ENCODE data around the gene RAB3A. TPM values are rescaled to one million over a fixed set of nuclear protein-coding genes. Genes with fewer than 3 reads are reported as not detected.

The RAB3A gene
- total RNA-seq, 1 experiment from 2014 or later: 10.6 TPM

DNA sequence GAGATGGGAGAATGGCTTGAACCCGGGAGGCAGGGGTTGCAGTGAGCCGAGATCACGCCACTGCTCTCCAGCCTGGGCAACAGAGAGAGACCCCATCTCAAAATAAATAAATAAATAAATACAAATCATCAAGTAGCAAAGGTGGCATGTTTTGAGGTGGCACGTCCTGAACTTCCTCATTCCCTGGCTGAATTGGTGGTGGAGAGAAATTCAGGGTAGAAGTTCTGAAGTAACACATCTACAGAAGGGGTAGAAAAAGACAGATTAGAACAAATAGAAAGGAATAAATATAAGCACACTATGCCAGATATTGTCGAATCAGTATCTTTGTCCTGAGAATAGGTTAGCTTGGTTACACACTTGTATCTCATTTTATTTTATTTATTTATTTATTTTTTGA is 23.9 kb downstream of the RAB3A start (continued):
- TF ChIP-seq EGR1 (IDR thresholded peaks at IDR 0.05; ENCODE audit: low read depth) (no peak), EZH2phosphoT487 (IDR thresholded peaks at IDR 0.05; ENCODE audit: borderline replicate concordance) (no peak), TCF7L2 (IDR thresholded peaks at IDR 0.05; ENCODE audit: borderline replicate concordance, extremely low read depth, insufficient read depth, insufficient read length) (no peak), ELF1 (IDR thresholded peaks at IDR 0.05; ENCODE audit: borderline replicate concordance, low read depth) (no peak)
- TF ChIP-seq, protein P1, sequence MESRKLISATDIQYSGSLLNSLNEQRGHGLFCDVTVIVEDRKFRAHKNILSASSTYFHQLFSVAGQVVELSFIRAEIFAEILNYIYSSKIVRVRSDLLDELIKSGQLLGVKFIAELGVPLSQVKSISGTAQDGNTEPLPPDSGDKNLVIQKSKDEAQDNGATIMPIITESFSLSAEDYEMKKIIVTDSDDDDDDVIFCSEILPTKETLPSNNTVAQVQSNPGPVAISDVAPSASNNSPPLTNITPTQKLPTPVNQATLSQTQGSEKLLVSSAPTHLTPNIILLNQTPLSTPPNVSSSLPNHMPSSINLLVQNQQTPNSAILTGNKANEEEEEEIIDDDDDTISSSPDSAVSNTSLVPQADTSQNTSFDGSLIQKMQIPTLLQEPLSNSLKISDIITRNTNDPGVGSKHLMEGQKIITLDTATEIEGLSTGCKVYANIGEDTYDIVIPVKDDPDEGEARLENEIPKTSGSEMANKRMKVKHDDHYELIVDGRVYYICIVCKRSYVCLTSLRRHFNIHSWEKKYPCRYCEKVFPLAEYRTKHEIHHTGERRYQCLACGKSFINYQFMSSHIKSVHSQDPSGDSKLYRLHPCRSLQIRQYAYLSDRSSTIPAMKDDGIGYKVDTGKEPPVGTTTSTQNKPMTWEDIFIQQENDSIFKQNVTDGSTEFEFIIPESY (IDR thresholded peaks at IDR 0.05; ENCODE audit: extremely low read depth, insufficient replicate concordance, low read length): no peak
- TF ChIP-seq, protein P2, sequence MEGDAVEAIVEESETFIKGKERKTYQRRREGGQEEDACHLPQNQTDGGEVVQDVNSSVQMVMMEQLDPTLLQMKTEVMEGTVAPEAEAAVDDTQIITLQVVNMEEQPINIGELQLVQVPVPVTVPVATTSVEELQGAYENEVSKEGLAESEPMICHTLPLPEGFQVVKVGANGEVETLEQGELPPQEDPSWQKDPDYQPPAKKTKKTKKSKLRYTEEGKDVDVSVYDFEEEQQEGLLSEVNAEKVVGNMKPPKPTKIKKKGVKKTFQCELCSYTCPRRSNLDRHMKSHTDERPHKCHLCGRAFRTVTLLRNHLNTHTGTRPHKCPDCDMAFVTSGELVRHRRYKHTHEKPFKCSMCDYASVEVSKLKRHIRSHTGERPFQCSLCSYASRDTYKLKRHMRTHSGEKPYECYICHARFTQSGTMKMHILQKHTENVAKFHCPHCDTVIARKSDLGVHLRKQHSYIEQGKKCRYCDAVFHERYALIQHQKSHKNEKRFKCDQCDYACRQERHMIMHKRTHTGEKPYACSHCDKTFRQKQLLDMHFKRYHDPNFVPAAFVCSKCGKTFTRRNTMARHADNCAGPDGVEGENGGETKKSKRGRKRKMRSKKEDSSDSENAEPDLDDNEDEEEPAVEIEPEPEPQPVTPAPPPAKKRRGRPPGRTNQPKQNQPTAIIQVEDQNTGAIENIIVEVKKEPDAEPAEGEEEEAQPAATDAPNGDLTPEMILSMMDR (IDR thresholded peaks at IDR 0.05 in 2 of 3, conservative IDR thresholded peaks at IDR 0.05 in 1 of 3; ENCODE audit: borderline replicate concordance in 1 of 3, insufficient read depth in 1 of 3, low read depth in 2 of 3, low read length in 2 of 3): no peak

DNA sequence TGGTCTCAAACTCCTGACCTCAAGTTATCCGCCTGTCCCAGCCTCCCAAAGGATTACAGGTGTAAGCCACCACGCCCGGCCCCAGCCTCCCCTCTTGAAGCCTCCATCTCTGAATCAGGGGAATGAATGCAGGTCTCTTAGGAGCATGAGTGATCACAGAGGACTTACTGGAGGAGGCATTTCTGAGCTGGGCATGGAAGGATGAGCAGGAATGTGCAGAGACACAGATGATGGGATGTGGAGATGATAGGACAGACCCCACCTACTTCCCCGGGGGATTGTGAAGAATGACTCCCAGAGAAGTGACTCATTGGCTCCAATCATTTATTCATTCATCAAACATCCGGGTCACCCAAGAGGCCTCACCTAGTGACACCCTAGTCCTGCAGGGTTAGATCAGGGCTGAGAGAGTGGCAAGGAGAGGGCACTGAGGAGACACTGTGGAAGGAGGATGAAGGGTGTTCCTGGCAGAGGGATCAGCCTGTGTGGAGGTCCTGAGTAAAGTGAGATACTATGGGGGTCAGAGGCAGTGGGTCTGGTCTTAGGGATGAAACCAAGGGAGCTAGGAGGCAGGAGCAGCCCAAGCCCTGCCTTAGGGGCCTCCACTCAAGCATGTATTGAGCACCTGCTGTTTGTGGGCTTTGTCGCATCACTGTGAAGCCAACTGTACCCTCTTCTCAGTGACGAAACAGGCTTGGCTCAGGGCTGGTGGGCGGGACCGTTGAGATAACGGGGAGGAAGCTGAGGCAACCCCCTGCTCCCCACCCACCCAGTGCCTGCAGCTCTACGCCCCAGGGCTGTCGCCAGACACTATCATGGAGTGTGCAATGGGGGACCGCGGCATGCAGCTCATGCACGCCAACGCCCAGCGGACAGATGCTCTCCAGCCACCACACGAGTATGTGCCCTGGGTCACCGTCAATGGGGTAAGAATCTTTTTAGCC is 27.2 kb downstream of the RAB3A start:
- Histone ChIP-seq H3K4me2 (ENCODE audit: low read length) (no peak overlapping the region), H3K4me1 (ENCODE audit: control insufficient read depth in 1 of 2, insufficient read depth in 2 of 2, low read length in 2 of 2) (peaks cover 11 to 20% of the 10 kb centered on the region in 2 experiments), H3K36me3 (ENCODE audit: control insufficient read depth in 1 of 2, insufficient read depth in 2 of 2, low read length in 2 of 2) (peaks cover 8 to 14% of the 10 kb centered on the region in 2 experiments; a peak in 2 of 4 replicates), H3K9me3 (ENCODE audit: control insufficient read depth in 1 of 2, insufficient read depth in 1 of 2, low read depth in 1 of 2, low read length in 2 of 2) (no peaks in the 10 kb centered on the region), H3K27me3 (ENCODE audit: insufficient read depth, low read length) (no peaks in the 10 kb centered on the region), H3K4me3 (replicated peaks in 1 of 2; ENCODE audit: low read depth in 1 of 2, low read length in 2 of 2) (no peak overlapping the region), H3K9ac (ENCODE audit: low read length) (no peak overlapping the region), H3K9me2 (ENCODE audit: insufficient read depth) (no peaks in the 10 kb centered on the region), H3K79me2 (ENCODE audit: insufficient read depth, low read length) (peaks cover 10% of the 10 kb centered on the region; the same call in 1 of the 2 replicates), H3K27ac (ENCODE audit: low read depth, low read length) (no peak overlapping the region), H4K20me1 (ENCODE audit: insufficient read depth) (no peaks in the 10 kb centered on the region), H2AFZ (ENCODE audit: low read depth, low read length, poor library complexity, severe bottlenecking) (no peak overlapping the region)
- POLR2A ChIA-PET: no interaction called here
- no TSS peak for BruUV-seq (replicated peaks)
- DNase-seq (ENCODE audit: low read depth, low spot score): no peak
- RAD21 ChIA-PET (ENCODE audit: low non-redundant PET in 1 of 2, low total read pairs in 2 of 2, uncharacterized antibody in 2 of 2, unreplicated experiment in 2 of 2): interaction anchor here in 1 of 2 experiments (0.5 to 0.6 kb wide), 2 partner anchors 16 to 28 kb away, joined by 3 to 4 read pairs; no protein-coding TSS in a partner anchor
- intact Hi-C loops (cut with micrococcal nuclease): no loop called here
- no peak for ATAC-seq
- CTCF ChIA-PET: interaction anchor here (0.8 kb wide), 1 partner anchor 16 kb away, joined by 3 read pairs; no protein-coding TSS in a partner anchor
- no peak for TF ChIP-seq JUND (IDR thresholded peaks at IDR 0.05)
- TF ChIP-seq, protein P3, sequence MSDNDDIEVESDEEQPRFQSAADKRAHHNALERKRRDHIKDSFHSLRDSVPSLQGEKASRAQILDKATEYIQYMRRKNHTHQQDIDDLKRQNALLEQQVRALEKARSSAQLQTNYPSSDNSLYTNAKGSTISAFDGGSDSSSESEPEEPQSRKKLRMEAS (IDR thresholded peaks at IDR 0.05): no peak
- TF ChIP-seq SIN3A (IDR thresholded peaks at IDR 0.05; ENCODE audit: low read depth): no peak
- no peak for TF ChIP-seq SRF (IDR thresholded peaks at IDR 0.05; ENCODE audit: low read depth)
- TF ChIP-seq CEBPB (IDR thresholded peaks at IDR 0.05; ENCODE audit: low read depth): no peak
- no peak for TF ChIP-seq SP1 (IDR thresholded peaks at IDR 0.05; ENCODE audit: low read depth)
- TF ChIP-seq ELF1 (IDR thresholded peaks at IDR 0.05; ENCODE audit: borderline replicate concordance, low read depth): no peak
- TF ChIP-seq, protein P4, sequence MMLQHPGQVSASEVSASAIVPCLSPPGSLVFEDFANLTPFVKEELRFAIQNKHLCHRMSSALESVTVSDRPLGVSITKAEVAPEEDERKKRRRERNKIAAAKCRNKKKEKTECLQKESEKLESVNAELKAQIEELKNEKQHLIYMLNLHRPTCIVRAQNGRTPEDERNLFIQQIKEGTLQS (IDR thresholded peaks at IDR 0.05): no peak
- TF ChIP-seq, protein P2 (IDR thresholded peaks at IDR 0.05 in 2 of 3, conservative IDR thresholded peaks at IDR 0.05 in 1 of 3; ENCODE audit: borderline replicate concordance in 1 of 3, insufficient read depth in 1 of 3, low read depth in 2 of 3, low read length in 2 of 3): no peak
- TF ChIP-seq EZH2phosphoT487 (IDR thresholded peaks at IDR 0.05; ENCODE audit: borderline replicate concordance): no peak
- no peak for TF ChIP-seq YY1 (IDR thresholded peaks at IDR 0.05; ENCODE audit: extremely low read depth, insufficient replicate concordance, low read depth, low read length)
- no peak for TF ChIP-seq EZH2 (IDR thresholded peaks at IDR 0.05)
